ENCODE results near the gene DHX8.

GRCh38 chr17:43475494-43476089 lies 8.2 kb upstream of the DHX8 start:
- no peak for TF ChIP-seq EZH2 (IDR thresholded peaks at IDR 0.05; ENCODE audit: borderline replicate concordance, low read depth, low read length, severe bottlenecking)
- TF ChIP-seq, protein P1, sequence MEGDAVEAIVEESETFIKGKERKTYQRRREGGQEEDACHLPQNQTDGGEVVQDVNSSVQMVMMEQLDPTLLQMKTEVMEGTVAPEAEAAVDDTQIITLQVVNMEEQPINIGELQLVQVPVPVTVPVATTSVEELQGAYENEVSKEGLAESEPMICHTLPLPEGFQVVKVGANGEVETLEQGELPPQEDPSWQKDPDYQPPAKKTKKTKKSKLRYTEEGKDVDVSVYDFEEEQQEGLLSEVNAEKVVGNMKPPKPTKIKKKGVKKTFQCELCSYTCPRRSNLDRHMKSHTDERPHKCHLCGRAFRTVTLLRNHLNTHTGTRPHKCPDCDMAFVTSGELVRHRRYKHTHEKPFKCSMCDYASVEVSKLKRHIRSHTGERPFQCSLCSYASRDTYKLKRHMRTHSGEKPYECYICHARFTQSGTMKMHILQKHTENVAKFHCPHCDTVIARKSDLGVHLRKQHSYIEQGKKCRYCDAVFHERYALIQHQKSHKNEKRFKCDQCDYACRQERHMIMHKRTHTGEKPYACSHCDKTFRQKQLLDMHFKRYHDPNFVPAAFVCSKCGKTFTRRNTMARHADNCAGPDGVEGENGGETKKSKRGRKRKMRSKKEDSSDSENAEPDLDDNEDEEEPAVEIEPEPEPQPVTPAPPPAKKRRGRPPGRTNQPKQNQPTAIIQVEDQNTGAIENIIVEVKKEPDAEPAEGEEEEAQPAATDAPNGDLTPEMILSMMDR (IDR thresholded peaks at IDR 0.05; ENCODE audit: borderline replicate concordance, extremely low read depth, low read length, poor library complexity, severe bottlenecking) = no peak

Measured in DND-41 (cell line).